ENCODE data around the gene ERBB4. TPM values are rescaled to one million over a fixed set of nuclear protein-coding genes. Genes with fewer than 3 reads are reported as not detected.

The ERBB4 gene
- total RNA-seq, 4 donors from 2014 or later, result 5.5 to 21.0 (median 18.3) TPM

GRCh38 chr2:212276813-212277212 lies 261.8 kb downstream of the ERBB4 start:
- H3K9me3 ChIP-seq, result no peaks in the 10 kb centered on the region
- WGBS, 2 donors, result 81 to 88% methylated on average over 3 of the region's 3 CpGs
- intact Hi-C loops (cut with DNase I), result no loop called here

GRCh38 chr2:212274215-212274614 lies 264.4 kb downstream of the ERBB4 start:
- intact Hi-C loops (cut with DNase I), result no loop called here
- Histone ChIP-seq H3K4me3 (replicated peaks in 1 of 3) (no peak overlapping the region), H3K27me3 (no peaks in the 10 kb centered on the region), H3K27ac (no peak overlapping the region), H3K36me3 (no peaks in the 10 kb centered on the region), H3K9me3 (no peaks in the 10 kb centered on the region), H3K4me1 (no peaks in the 10 kb centered on the region)
- TF ChIP-seq CTCF (IDR thresholded peaks at IDR 0.05), result no peak
- no peak for TF ChIP-seq POLR2A (IDR thresholded peaks at IDR 0.05)
- DNase-seq, result no peak
- WGBS, 2 donors, result 95 to 97% methylated on average over 2 of the region's 2 CpGs

More at GRCh38 chr2:212276813-212277212, 261.8 kb downstream of the ERBB4 start:
- DNase-seq, result no peak
- Histone ChIP-seq H3K4me1 (peaks cover under 1 to 3% of the 10 kb centered on the region in 2 donors), H3K36me3 (no peaks in the 10 kb centered on the region), H3K4me3 (replicated peaks in 1 of 3) (no peak overlapping the region), H3K27ac (no peak overlapping the region), H3K27me3 (no peaks in the 10 kb centered on the region)
- no peak for TF ChIP-seq POLR2A (IDR thresholded peaks at IDR 0.05)

- 71% methylated on average over 3 of the region's 3 CpGs for WGBS, 2 donors
- no peak overlapping the region for H3K27ac ChIP-seq
- no peaks in the 10 kb centered on the region for H3K4me1 ChIP-seq
- no peaks in the 10 kb centered on the region for H3K9me3 ChIP-seq
- DNase-seq, result no peak
- intact Hi-C loops (cut with DNase I), result no loop called here
- H3K36me3 ChIP-seq, result no peaks in the 10 kb centered on the region
- H3K27me3 ChIP-seq, result no peaks in the 10 kb centered on the region
- TF ChIP-seq POLR2A (IDR thresholded peaks at IDR 0.05), result no peak
- H3K4me3 ChIP-seq (replicated peaks in 1 of 3), result no peak overlapping the region
These were observed 267.0 kb downstream of the ERBB4 start for GRCh38 chr2:212271583-212271982.

GRCh38 chr2:212269005-212269404 lies 269.6 kb downstream of the ERBB4 start:
- no peak for TF ChIP-seq POLR2A (IDR thresholded peaks at IDR 0.05)
- TF ChIP-seq CTCF (IDR thresholded peaks at IDR 0.05), result no peak
- intact Hi-C loops (cut with DNase I), result no loop called here

GRCh38 chr2:212266297-212266696 lies 272.3 kb downstream of the ERBB4 start:
- TF ChIP-seq CTCF (IDR thresholded peaks at IDR 0.05) (no peak), POLR2A (IDR thresholded peaks at IDR 0.05) (no peak)
- no peak for DNase-seq
- Histone ChIP-seq H3K4me3 (replicated peaks in 1 of 3) (no peak overlapping the region), H3K36me3 (no peaks in the 10 kb centered on the region), H3K4me1 (no peaks in the 10 kb centered on the region), H3K27me3 (no peaks in the 10 kb centered on the region), H3K27ac (no peak overlapping the region), H3K9me3 (no peaks in the 10 kb centered on the region)
- intact Hi-C loops (cut with DNase I), result no loop called here
- WGBS, 2 donors, result 55 to 67% methylated on average over 1 of the region's 1 CpG

More at GRCh38 chr2:212269005-212269404, 269.6 kb downstream of the ERBB4 start:
- H3K27ac ChIP-seq, result no peak overlapping the region
- H3K27me3 ChIP-seq, result no peaks in the 10 kb centered on the region
- H3K36me3 ChIP-seq, result no peaks in the 10 kb centered on the region
- WGBS, 2 donors, result 58 to 74% methylated on average over 1 of the region's 1 CpG
- no peak overlapping the region for H3K4me3 ChIP-seq (replicated peaks in 1 of 3)
- DNase-seq, result no peak
- no peaks in the 10 kb centered on the region for H3K9me3 ChIP-seq
- no peaks in the 10 kb centered on the region for H3K4me1 ChIP-seq

GRCh38 chr2:212265777-212266176 lies 272.8 kb downstream of the ERBB4 start:
- H3K27ac ChIP-seq, result no peak overlapping the region
- WGBS, 2 donors, result 89 to 91% methylated on average over 3 of the region's 3 CpGs
- no peaks in the 10 kb centered on the region for H3K9me3 ChIP-seq
- H3K36me3 ChIP-seq, result no peaks in the 10 kb centered on the region
- no peak overlapping the region for H3K4me3 ChIP-seq (replicated peaks in 1 of 3)
- no peaks in the 10 kb centered on the region for H3K27me3 ChIP-seq
- intact Hi-C loops (cut with DNase I), result no loop called here
- no peaks in the 10 kb centered on the region for H3K4me1 ChIP-seq
- TF ChIP-seq POLR2A (IDR thresholded peaks at IDR 0.05) (no peak), CTCF (IDR thresholded peaks at IDR 0.05) (no peak)
- DNase-seq, result no peak
